ENCODE data around the gene FHIT.

- no peak for TF ChIP-seq CTCF (IDR thresholded peaks at IDR 0.05)
- no peak for TF ChIP-seq POLR2A (IDR thresholded peaks at IDR 0.05)
Measured at GRCh38 chr3:59979542-59979941, 1271.7 kb downstream of the FHIT start.
